ENCODE results near the gene FALEC.

FALEC gene

DNA sequence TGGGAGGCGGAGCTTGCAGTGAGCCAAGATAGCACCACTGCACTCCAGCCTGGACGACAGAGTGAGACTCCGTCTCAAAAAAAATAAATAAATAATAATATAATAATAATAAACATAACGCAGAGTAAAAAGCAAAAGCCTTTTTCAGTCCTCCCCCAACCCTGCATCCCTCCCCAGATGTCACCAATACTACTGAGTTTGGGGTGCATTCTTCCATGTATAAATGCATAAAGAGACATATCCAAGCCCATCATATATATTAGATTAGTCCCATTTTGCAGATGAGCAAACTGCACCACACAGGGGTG is 32.7 kb downstream of the FALEC start:
- DNase-seq, result no peak

DNA sequence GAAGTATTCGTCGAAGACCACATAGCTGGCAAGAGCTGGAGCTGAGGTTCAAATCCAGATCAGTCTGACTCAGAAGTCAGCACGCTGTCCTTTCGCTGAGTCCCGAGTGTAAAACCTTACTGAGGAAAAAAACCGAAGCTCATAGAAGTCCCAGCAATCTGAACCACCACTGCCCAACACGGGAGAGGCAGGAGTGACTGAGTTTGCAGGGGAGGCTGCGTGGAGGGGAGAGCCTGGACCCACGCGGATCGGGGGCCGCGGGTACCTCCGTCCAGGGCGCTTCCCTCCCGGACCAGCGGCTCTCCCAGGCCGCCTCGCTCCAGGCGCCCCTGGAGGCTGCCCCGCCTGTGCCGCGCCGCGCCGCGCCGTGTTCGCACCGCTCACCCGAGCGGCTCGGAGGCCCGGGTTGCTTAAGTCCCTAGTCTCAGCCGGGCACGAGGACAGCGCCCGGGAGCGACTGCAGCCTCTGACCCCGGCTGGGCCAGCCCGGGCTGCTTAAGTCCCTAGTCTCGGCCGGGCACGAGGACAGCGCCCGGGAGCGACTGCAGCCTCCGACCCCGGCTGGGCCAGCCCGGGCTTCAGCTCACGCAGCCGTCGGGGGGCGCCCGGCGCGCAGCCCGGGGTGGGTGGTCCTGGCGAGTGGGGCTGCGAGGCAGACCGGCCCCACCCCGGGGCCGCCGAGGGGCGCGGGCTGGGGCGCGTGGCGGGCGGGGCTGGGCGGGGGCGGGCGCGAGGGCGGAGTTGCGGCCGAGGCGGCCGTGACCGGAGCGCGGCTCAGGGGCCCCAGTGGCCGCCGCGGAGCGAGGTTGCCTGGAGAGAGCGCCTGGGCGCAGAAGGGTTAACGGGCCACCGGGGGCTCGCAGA is 33.3 kb downstream of the FALEC start, which contains the start of gene ADAMTSL4:
ADAMTSL4 (plus strand) TSS at position 777 of the 864 bp plus-strand sequence. CDS start 2,881 bp downstream, outside the sequence.
- no peak for DNase-seq

DNA sequence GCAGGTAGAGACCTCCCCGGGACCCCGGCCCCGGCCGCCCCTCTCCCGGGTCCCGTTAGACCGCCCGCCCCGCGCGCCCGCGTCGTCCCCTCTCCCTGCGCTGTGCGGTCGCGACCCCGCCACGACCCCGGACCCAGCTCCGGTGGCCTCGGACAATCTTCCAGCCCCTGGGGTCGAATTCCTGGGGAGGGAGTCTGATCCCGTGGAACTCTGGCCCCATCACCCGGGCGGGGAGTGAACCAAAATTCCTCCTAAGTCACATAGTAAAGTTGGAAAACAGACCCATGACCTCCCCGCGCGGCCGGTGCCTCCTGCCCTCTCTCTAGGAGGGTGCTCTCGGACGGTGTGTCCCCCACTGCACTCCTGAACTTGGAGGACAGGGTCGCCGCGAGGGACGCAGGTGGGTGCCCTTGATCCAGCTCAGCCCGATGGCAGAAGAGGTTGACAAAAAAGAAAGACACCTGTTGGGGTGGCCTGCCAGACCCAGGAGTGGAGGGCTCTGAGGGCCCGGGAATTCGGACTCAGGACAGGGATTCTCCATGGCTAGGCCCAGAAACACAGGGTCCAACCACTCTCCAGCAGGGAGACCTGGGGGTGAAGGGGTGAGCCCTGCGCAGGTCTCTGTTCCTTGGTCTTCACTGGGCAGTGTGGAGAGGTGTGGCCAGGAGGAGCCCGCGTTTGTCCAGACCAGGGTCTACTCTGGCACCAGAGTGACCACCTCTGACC is 34.1 kb downstream of the FALEC start:
- DNase-seq, result no peak

GRCh38 chr1:150550222-150551050 is 34.9 kb downstream of the FALEC start:
- no peak for DNase-seq

DNA sequence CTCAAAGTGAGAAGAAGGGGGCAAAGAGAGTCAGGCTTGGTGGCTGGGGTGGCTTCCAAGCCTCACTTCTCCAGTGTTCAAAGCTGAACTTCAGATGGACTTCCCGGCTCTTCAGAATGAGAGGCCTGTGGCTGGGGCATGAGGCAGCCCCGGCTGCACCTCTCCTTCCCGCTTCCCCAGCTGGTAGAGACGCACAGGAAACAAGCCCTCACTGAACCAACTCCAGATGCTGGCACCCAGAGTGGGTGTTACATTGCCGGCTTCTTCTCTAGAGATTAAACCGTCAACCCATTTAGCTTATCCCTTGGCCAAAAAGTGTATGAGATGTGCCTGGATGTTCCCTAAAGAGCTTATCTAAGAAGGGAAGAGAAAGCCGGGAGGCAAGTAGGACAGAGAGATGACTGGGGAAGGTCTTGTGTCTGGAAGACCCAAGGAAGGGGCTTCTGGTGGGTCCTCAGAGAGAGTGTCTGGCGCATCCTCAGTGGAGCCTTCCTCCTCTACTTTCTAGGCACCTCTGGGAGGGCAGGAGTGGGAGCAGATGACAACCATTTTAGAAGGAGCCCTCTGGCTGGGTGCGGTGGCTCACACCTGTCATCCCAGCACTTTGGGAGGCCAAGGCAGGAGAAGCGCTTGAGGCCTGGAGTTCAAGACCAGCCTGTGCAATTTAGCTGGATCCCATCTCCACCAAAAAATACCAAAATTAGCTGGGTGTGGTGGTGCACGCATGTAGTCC is 35.7 kb downstream of the FALEC start:
- DNase-seq, result no peak

GRCh38 chr1:150551784-150552127 is 36.2 kb downstream of the FALEC start:
- DNase-seq, result no peak

GRCh38 chr1:150552128-150552910 is 36.8 kb downstream of the FALEC start:
- DNase-seq, result no peak

DNA sequence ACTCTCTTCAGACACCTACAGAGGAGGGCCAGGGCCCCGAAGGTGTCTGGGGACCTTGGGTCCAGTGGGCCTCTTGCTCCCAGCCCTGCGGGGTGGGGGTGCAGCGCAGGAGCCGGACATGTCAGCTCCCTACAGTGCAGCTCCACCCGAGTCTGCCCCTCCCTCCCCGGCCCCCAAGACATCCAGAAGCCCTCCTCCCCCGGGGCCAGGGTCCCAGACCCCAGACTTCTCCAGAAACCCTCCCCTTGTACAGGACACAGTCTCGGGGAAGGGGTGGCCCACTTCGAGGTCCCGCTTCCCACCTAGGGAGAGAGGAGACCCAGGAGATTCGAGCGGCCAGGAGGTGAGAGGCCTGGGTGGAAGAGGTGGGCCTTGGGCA is 37.3 kb downstream of the FALEC start:
- no peak for DNase-seq

- DNase-seq, result no peak
Measured at GRCh38 chr1:150553392-150554085, 38.0 kb downstream of the FALEC start.

- DNase-seq, result no peak
Measured at GRCh38 chr1:150554086-150554452, 38.5 kb downstream of the FALEC start.

- DNase-seq, result no peak
Measured at GRCh38 chr1:150555198-150555970, 39.8 kb downstream of the FALEC start.

DNA sequence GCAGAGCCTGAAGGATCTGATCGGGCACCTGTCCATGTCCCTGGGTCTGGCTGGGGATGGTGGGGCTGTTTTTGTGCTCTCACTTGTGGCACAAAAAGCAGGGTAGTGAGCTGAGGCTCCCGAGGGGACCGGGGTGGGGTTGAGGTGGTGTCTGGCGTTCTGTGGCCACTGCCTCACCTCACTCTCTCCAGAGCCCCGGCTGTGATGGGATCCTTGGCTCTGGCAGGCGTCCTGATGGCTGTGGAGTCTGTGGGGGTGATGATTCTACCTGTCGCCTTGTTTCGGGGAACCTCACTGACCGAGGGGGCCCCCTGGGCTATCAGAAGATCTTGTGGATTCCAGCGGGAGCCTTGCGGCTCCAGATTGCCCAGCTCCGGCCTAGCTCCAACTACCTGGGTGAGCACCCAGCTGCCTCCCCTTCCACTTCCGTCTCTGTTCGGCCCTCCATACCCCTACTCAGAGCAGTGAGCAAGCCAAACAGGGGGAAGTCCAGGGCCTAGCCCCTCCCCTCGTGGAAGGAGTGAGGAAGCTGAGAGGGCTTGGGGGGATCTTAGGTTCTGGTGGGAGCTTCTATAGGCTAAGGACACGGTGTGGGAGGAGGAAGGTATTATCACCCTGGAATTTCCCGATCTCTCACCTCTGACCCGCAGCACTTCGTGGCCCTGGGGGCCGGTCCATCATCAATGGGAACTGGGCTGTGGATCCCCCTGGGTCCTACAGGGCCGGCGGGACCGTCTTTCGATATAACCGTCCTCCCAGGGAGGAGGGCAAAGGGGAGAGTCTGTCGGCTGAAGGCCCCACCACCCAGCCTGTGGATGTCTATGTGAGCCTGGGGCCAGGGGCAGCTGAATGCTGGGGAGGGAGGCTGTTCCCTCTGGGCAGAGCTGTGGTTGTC is 40.7 kb downstream of the FALEC start:
- no peak for DNase-seq

DNA sequence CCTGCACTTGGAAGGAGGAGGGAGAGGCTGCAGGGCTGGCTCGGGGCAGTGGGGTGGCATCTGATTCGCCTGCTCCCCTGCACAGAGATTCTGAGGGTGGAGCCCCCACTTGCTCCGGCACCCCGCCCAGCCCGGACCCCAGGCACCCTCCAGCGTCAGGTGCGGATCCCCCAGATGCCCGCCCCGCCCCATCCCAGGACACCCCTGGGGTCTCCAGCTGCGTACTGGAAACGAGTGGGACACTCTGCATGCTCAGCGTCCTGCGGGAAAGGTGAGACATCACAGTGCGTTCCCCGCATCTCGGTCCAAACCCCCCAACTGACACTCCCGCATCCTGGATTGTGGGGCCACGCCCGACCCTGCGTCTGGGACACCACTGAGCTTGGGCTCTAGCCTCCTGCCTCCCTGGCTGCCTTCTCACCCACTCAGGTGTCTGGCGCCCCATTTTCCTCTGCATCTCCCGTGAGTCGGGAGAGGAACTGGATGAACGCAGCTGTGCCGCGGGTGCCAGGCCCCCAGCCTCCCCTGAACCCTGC is 41.6 kb downstream of the FALEC start:
- DNase-seq, result no peak

- DNase-seq, result no peak
Measured at GRCh38 chr1:150557813-150558212, 42.3 kb downstream of the FALEC start.

GRCh38 chr1:150558303-150558704 is 42.8 kb downstream of the FALEC start:
- no peak for DNase-seq

- no peak for DNase-seq
Measured at GRCh38 chr1:150558761-150559655, 43.5 kb downstream of the FALEC start.

- DNase-seq, result no peak
Measured at GRCh38 chr1:150559656-150560010, 44.1 kb downstream of the FALEC start.

DNA sequence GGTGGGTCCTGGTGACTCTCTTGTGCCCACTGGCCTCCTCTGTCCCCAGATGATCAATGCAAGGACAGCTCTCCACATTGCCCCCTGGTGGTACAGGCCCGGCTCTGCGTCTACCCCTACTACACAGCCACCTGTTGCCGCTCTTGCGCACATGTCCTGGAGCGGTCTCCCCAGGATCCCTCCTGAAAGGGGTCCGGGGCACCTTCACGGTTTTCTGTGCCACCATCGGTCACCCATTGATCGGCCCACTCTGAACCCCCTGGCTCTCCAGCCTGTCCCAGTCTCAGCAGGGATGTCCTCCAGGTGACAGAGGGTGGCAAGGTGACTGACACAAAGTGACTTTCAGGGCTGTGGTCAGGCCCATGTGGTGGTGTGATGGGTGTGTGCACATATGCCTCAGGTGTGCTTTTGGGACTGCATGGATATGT is 44.5 kb downstream of the FALEC start:
- DNase-seq, result no peak

All from cerebellar nuclear complex (tissue), 1 donor.